EL (cell line): ENCODE results near the gene SLIT3.

Experiments
- DNase-seq: peaks from one replicate; pipeline ENCODE4 v3.0.0-alpha.2; 2016

SLIT3 gene

DNA sequence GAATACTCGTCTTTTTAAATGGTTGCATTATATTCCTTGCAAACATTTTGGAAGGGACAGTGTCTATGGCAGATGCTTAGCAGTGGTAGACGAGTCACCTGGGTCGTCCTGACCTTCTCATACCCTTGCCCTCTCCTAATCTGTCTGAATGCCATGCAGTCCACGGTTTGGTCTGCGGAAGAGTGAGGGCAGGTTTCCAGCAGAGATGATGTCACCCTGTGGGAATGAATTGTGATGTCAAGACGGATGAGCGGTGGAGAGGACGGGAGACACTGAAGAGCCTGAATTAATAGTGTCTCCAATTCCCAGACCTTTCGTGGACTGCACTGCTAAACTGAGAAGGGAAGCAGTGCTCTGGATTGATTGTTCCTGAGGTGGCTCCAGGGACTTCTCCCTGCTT is 392.7 kb downstream of the SLIT3 start:
- DNase-seq, result peak; percentile 45

DNA sequence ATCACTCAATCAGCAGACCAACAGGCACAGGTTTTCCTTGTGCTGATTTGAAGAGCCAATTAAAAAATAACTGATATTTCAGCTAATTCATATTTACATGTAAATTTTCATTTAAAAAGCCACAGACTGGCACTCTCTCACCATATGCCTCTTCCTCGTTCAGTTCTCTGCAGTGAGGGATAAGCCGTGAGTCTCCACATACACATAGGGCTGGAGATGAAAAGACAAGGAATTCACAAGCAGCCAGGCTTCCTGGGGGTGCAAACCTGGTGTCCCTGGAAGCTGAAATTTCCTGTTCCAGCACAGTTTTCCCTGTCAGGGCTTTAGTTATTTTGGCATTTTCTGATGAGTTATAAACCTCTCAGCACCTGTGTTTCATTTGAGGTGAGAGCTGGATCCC is 397.9 kb downstream of the SLIT3 start:
- no peak for DNase-seq

DNA sequence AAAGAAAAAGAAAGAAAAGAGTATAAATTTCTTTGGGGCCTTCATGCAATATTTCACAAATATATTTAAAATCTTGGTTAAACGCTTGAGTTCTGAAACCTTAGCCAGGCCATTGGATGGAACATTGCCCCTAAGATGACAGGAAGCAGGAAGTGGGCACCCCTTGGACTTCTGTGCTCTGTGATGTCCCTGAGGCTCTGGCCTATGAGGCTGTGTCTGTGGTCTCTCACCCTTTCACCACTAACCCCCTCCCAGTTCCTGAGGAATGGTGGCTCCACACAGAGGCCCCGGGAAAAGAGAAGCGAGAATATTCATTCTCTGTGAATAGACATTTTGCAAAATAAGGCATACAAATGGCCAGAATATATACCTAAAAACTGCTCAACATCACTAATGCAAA is 401.3 kb downstream of the SLIT3 start:
- DNase-seq, result no peak

DNA sequence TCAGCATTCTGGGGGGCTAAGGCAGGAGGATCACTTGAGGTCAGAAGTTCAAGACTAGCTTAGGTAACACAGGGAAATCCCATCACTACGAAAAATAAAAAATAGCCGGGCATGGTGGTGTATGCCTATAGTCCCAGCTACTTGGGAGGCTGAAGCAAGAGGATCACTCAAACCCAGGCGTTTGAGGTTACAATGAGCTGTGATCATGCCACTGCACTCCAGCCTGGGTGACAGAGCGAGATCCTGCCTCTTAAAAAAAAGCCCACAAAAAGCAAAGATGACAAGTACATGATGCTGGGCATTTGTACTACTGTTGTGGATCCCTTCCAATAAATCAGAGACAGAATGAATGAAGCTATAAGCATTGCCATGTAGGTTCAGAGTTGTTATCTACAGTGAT is 401.7 kb downstream of the SLIT3 start:
- no peak for DNase-seq

DNA sequence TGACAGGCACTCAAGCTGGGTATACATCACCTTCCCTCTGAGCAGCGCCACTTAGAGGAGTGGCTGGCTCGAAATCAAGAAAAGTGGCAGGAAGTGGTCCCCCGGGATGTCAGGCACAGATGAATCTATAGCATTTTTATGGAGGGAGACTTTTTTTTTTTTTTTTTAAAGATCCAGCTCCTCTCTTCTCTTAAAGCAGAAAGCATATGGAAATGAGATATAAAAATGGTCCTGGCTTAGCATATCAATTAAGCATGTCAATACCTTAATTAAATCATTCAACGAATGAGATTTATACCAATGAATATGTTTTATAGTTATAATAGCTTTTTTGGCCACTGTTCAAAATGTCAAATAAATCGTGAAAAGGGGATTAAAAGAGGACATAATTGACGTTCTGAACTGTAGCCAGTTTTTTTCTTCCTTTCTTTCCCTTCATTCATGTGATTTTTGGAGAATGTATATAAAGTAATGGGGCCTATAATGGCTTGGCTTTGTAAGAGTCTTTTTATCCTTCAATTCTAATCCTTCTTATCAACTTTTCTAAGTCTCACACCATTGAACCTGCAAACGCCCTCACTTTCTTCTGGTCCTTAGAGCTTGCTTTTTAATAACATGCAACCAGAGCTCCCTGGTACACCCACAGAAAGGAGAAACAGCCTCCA is 402.6 kb downstream of the SLIT3 start:
- DNase-seq, result no peak

DNA sequence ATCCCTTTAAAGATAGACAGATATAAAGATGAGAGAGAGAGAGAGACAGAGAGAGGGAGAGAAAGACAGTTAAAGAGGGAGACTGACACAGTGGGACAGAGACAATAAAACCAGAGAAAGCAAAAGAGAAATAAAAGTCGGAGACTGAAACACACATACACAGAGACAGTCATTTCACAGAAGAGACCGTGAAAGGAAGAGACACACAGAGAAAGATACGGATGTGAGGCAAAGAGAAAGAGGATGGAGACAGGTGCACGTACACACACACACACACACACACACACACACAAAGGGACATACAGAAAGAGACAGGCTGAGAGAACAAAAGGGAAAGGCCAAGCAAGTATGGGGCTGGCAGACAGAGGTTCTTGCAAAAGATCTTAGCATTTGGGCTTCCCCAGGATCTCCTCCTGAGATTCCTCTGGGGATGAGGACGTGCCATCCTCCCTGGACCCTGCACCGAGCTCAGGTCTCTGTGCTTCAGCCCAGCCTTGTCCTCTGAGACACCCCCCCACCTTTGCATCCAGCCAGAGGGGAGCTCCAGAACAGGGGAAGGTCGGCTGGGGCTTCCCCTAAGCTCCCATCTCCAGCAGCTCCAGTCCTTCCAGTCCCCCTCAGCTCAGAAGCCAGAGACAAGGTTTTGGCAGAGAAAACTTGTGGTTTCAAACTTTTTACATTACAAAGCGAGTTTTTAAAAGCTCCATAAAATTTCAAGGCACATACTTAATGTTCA is 403.4 kb downstream of the SLIT3 start:
- DNase-seq, result no peak

DNA sequence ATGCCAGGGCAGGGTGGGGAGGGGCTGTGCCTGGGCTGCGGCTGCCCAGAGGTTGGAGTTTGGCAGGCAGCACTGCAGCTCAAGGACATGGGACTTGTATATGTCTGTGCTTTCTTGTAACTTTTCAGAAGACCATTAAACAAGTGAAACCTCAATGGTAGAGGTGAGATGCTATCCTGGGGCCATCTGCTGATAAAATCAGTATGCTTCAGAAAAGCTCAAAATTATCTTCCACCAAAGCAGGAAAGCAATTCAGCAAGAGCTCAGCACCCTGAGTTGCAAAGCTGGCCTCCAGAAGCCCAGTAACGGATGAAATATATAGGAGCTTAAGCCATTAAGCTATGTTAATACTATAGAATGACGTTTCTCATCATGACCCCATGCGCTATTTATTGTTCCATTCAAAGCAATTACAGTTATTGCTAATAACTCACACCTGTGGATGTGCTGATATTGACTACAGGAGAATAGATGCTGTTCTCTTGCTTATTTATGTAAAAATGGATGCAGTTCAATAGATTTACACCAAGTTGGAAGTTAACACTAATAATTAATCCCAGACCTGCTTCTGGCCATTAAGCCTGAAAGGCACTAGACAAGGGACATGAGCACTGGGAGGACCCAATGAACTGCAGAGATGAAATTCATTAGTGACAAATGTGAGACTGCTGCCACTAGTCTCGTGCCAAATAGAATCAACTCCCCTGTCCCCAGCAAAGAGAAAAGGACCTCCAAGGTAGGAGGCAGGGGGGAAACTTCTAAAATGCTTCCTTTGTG is 405.5 kb downstream of the SLIT3 start:
- no peak for DNase-seq

DNA sequence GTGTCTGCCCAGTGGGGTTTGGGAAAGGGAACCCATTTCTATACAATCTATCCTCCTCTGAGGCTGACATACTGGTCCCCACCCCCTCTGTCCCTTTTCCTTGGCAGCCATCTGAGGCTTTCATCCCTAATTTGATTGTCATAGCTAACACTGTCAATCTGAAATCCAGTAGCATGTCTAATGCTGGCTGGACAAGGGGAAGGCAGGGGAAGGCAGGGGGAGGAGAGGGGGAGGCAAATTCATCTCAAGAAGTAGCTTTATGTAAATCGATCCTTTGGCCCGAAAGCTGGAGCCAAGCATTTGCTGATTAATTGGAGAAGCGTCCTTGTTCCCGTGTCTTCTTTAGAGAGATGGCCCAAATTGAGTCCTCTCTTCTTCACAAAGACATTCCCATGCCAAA is 407.7 kb downstream of the SLIT3 start:
- DNase-seq, result no peak

DNA sequence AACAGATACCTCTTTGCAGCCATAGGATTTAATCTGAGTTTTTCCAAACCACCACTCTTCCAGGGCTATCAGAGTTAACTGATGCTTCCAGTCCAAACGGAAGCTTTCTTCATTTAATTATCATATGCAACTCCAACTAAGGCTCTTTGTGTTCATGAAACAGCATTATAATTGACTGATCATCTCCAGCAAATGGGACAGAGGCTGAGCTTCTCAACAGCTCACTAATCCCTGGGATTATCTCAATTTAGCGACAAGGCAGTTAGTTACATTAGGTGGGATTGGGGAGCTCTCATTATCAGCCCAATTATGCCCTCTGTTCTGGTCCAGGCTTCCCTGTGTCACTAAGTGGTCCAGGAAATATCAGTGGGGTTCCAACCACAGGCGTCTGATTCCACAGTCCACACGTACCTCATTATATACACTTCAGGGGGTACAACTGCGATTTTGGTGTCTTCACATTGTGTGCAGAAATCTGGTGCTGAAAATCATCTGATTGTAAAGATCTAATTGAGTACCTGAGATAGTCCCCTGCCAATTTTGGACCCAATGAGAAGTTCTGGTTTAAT is 408.2 kb downstream of the SLIT3 start:
- DNase-seq, result no peak

DNA sequence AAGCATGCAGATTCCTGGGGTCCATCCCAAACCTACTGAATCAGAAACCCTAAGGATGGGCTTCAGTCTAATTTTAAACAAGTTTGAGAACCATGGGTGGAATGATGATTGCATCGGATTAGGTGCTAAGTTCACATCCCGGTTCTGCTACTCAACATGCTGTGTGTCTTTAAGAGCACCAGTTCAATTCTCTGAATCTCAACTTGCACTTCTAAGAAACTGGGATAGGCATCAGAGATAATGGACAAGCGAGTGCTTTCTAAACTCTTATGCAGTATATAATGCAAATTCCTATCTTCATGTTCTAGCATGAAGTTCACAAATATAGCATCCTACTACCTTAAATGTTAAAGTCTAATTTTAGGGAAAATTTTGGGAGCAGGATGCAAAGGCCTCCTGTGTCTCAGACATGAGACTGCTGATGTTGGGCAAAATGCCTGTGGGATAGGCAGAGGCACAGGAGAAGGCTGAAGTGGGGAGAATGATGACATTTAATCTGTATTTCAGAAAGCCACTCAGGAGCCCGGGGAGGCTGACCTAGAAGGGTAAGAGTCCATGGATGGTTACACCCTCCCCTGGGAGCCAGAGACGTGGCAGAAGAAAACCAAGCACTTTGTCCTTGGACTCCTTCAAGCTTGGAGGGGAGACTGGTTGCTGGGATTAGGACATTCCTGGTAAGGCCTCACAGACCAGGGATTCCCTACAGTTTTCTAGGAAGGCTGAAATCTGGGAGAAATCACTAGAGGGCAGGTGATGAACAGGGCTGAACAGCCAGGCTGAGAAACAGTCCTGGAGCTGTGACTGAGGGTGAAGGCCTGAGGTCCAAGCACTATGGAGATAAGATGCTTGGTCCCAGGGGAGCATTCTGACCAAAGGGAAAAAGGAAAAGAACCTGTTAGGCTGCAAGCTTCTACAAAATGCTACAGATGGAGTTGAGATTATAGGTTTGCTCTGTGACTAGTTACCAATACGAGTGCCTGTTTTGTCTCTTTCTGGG is 409.8 kb downstream of the SLIT3 start:
- no peak for DNase-seq

DNA sequence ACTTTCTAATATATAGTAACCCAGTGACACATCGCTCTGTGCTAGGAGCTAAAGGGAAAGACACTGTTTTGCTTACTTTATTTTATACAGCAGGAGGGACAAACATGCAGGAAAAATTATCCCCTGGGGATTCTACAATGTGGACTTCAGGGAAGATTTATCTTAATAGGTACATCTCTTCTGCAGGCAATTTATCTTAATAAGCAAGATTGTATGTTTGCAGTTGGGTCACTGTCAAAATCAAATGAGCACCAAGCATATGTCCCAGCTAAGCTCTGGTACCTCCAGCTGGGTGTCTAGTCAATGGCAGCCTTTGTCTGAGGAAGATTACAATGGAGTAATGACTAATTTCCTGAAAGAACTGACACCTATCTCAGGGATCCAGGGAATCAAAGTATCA is 411.9 kb downstream of the SLIT3 start:
- DNase-seq, result no peak

DNA sequence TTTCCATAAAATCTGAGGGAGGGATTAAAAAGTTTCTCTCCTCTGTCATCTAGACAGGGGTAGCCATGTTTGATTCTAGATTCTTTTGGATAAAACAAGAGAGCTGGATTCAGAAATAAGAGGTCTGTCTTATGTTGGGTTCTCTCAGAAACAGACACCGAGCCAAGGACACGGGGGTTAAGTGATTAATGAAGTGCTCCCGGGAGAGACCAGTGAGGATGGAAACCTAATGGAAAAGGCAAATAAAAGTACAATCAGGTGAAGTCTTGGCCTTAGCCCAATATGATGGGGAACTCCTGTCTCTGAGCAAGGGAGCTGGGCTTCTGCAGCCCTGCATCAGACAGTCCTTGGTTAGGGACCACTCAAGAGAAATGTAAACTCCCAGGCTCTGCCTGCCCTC is 413.0 kb downstream of the SLIT3 start:
- DNase-seq, result no peak

DNA sequence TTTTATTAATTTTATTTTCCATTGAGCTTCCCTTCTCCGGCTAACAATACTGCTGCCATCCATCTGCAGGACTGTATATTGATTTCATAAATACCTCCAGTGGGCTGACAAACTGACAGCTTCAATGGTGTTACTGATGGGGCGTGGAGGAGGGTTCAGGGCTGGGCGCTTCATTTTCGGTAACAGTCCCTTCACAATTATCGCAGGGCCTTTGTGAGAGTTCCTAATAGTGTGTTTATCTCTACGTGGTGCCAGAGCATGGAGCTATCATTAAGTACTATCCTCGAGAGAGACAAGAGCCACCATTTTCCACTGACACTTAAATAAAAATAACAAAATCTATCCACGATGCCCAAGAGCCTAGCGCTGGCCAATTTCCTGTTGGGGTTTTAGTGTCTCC is 414.8 kb downstream of the SLIT3 start:
- no peak for DNase-seq

DNA sequence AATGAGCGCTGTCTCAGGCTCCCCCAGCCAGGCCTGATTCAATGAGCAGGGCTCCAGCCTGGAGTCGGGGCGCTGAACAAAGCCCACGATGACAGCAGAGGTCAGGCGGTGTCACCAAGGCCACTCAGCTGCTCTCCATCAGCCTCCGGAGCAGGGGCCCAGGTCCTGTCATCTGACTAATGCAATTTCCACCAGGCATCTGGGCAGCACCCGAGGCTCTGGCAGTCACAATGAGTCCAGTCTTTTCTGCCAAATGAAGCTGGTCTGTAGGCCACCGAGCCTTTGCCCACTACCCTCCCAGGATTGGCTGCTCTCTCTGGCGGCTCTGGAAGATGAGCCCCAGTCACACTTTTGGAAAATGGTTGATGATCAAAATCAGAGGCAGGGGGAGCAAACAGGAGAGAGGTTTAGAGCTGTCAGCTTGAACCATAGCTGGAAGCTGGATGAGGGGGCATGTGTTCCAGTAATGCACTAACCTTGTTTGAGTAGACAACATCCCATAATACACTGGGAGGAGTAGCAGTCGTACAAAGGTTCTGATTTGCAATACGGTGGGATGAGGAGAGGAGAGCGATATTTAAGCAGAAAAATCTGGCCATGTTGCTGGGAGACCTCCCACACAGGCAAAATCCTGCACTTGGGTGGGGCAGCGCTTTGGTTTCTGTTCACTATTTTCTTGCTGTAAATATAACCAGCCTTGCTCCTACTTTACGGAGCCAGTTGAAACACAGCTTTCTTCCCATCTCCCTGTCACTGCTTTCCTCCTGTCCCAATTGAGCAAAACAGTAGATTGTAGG is 415.4 kb downstream of the SLIT3 start:
- DNase-seq, result no peak

DNA sequence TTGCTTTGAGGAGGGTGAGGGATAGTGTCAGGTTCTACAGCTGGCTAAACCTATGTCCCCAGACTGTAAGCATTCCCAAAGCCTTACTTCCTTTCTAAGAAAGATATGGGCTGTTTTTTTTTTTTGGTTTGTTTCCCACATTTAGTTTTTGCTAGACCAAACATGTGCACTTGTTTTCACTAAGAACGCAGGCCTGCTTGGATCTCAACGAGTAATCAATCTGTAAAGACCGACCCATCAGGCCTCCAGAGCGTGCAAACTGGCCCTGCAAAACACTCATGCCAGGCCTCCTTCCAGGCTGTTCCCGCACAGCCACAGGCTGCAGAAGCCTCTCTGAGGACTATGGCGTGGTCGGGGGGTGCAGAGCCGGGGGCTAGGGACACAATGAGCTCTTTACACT is 416.9 kb downstream of the SLIT3 start:
- DNase-seq, result no peak

DNA sequence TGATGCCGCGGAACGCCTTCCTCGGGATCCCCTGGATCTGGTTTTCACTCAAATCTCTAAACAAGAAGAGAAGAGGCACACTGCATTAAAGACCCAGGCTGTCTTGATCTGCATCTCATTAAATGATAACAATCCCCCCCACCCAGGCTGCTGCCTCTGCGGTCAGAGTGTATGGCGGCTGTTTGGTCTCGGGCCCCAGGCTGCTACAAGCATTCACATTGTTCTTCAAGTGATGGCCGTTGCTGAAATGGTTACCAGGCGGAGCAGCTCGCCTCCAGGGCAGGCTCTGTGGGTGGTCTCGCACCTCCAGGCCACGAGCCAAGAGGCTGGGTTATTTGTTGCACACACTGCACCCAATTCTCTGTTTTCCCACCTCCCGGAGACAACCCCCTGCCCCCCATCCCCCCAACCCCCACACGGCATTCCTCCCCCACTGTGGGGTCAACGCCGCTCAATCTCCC is 417.6 kb downstream of the SLIT3 start:
- no peak for DNase-seq

DNA sequence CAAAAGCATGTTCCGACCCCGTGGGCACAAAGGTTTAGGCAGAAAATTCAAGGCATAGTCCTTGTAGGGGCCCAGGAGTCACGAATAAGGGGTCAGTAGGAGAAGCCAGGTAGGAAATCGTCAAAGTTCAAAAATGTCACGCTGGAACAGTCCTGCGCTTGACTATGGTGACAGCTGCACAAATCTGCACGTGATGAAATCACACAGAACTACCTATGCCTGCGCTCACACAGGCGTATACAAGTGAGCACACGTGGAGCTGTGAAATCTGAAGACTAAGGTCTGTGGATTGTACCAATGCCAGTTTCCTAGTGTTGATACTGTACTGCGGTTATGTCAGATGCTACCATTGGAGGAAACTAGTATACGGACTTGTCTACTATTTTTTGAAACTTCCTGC is 418.7 kb downstream of the SLIT3 start:
- DNase-seq, result no peak

DNA sequence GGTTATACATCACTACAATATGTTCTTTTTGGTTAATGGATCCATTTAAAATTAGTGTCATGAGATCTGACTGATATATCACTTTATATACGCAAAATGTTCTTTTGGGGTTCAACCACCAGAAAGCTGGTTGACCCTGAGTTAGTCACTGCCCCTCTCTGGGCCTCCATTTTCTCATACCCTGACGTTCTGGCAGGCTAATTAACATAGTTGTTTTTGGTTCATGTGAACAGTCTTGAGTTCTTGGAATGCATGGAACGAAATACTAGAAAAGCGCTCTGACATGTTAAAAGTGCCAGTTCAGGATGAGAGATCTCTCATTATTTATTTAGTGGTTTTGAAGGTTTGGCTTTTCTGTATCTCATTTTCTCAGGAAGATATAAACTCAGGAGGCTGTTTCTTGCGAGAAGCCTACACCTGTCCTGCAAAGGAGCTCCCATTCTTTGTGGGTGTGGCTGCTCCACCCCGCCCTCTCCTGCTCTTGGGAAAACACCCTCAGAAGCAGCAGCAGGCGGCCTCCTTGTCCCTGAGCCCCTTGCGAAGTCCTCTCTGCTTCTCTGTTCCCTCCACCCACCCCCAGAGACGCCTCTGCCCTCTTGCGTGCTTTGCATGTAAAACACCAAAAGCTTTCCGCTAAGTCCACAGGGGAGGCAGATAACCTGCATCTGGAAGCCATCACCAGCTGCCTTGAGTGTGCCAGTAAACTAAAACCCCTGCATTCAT is 419.4 kb downstream of the SLIT3 start:
- no peak for DNase-seq

DNA sequence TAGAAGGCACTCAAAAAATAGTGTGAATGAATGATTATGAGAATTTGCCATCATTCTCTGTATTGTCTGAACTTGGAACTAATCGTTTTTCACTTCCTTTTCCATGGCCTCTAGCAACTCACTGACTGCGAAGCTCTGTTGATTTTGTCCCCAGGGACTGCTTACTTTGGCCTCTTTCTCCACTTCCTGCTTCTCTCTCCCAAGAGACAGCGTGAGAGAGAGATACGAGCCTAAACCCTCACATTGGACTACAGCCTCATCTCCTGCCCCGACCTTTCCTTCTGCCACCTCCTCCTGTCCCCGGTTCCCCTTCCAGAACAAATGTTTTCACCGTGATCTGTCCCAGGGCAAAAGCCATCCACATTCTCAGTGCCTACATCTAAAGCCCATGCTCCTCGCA is 421.0 kb downstream of the SLIT3 start:
- DNase-seq, result no peak

DNA sequence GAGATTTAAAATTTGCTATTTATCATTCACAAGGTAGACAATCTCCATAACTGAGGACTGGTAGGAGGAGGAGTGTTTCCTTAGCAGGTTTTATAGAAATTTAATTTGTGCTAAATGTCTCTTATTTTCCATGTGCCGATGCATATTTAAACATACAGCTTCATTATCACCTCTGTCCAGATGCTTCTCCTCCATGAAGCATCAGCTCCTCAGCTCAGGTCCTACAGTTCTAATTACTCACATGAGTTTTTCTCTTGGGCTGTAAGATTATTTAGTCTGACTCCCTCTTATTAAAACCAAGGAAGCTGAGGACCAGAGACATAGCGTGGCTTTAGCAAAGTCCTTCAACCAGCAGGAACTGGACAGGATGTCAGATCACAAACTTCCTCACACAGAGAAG is 421.6 kb downstream of the SLIT3 start:
- no peak for DNase-seq
